NOMO-1 treated with DMSO at 0.1 percent for 48 hours (cell line): ENCODE measurements around the gene IGDCC3.

Source experiments
- DNase-seq: peaks from one replicate; lab custom pipeline; 2025; ENCODE audit not compliant: unreplicated experiment; lab: John Stamatoyannopoulos, UW

Gene IGDCC3

GRCh38 chr15:65344914-65345275, 32.9 kb downstream of the IGDCC3 start:
- DNase-seq: no peak

GRCh38 chr15:65344214-65344913, 33.4 kb downstream of the IGDCC3 start:
- no peak for DNase-seq

GRCh38 chr15:65343374-65343981, 34.3 kb downstream of the IGDCC3 start:
- DNase-seq: no peak

GRCh38 chr15:65342493-65342892, 35.3 kb downstream of the IGDCC3 start:
- no peak for DNase-seq

GRCh38 chr15:65339920-65340319, 37.9 kb downstream of the IGDCC3 start:
- DNase-seq: peak; percentile 63

GRCh38 chr15:65339416-65339815, 38.4 kb downstream of the IGDCC3 start:
- DNase-seq: no peak

- no peak for DNase-seq
These were observed 39.0 kb downstream of the IGDCC3 start for GRCh38 chr15:65338823-65339222.

- no peak for DNase-seq
These were observed 39.4 kb downstream of the IGDCC3 start for GRCh38 chr15:65338366-65338765.

- no peak for DNase-seq
These were observed 40.2 kb downstream of the IGDCC3 start for GRCh38 chr15:65337436-65338070.

GRCh38 chr15:65336493-65337435, 41.0 kb downstream of the IGDCC3 start:
- no peak for DNase-seq

- no peak for DNase-seq
These were observed 42.3 kb downstream of the IGDCC3 start for GRCh38 chr15:65335278-65336055.

- DNase-seq: no peak
These were observed 43.1 kb downstream of the IGDCC3 start for GRCh38 chr15:65334586-65335231.

- DNase-seq: no peak
These were observed 43.9 kb downstream of the IGDCC3 start for GRCh38 chr15:65333856-65334255.

- DNase-seq: no peak
These were observed 44.5 kb downstream of the IGDCC3 start for GRCh38 chr15:65333148-65333820.

- no peak for DNase-seq
These were observed 45.2 kb downstream of the IGDCC3 start for GRCh38 chr15:65332391-65333147.

- DNase-seq: no peak
These were observed 46.0 kb downstream of the IGDCC3 start for GRCh38 chr15:65331811-65332210.

GRCh38 chr15:65330934-65331645, 46.7 kb downstream of the IGDCC3 start:
- DNase-seq: no peak
